Peyer's patch (tissue), 4 donors: ENCODE results near the gene SEMA6B.

ENCODE experiments used
- CTCF ChIP-seq, 6 experiments: fragments of 450-650 bp in 4 of 6; fragments of 200-600 bp in 2 of 6; sonication (generic) in 1 of 6; IDR thresholded peaks; one replicate each; pipeline ENCODE4 v1.5.1; 2017 to 2019; ENCODE audit warnings: antibody characterized with exemption in 6 of 6, mild to moderate bottlenecking in 3 of 6, moderate library complexity in 1 of 6
- POLR2A ChIP-seq, 2 donors: fragments of 450-650 bp; IDR thresholded peaks; one replicate each; pipeline ENCODE4 v1.5.1; 2017; ENCODE audit warnings: antibody characterized with exemption in 2 of 2, mild to moderate bottlenecking in 2 of 2, moderate library complexity in 2 of 2

- TF ChIP-seq CTCF (IDR thresholded peaks at IDR 0.05) (no peak), POLR2A (IDR thresholded peaks at IDR 0.05) (no peak)
These were observed 28.8 kb upstream of the SEMA6B start for GRCh38 chr19:4588291-4588761.
